Liver (tissue), 9 donors: ENCODE data around the gene CPNE8. TPM values are rescaled to one million over a fixed set of nuclear protein-coding genes. Genes with fewer than 3 reads are reported as not detected.

Experiments
- DNase-seq: peaks from one replicate; pipeline ENCODE4 v3.0.0-alpha.2; 2017; ENCODE audit warnings: low spot score
- H3K27ac ChIP-seq, 2 donors: one replicate each; pipeline ENCODE4 v1.7.0; 2013; ENCODE audit warnings: inconsistent platforms in 2 of 2, low read length in 2 of 2, control low read depth in 1 of 2, low read depth in 1 of 2, mild to moderate bottlenecking in 1 of 2
- H3K27me3 ChIP-seq, 4 donors: one replicate each; pipeline versions ENCODE4 v1.6.1 to v1.7.0; 2013; ENCODE audit warnings: low read length in 3 of 4, inconsistent platforms in 1 of 4, mild to moderate bottlenecking in 1 of 4, moderate library complexity in 1 of 4; ENCODE audit not compliant: control insufficient read depth in 4 of 4, insufficient read depth in 4 of 4
- H3K36me3 ChIP-seq, 4 donors: one replicate each; pipeline versions ENCODE4 v1.6.1 to v1.7.0; 2013; ENCODE audit warnings: low read length in 3 of 4, mild to moderate bottlenecking in 3 of 4, low read depth in 1 of 4, moderate library complexity in 1 of 4; ENCODE audit not compliant: control insufficient read depth in 4 of 4, insufficient read depth in 3 of 4
- H3K4me1 ChIP-seq, 4 donors: one replicate each; pipeline versions ENCODE4 v1.6.1 to v1.7.0; 2013; ENCODE audit warnings: low read length in 3 of 4, mild to moderate bottlenecking in 3 of 4, moderate library complexity in 1 of 4; ENCODE audit not compliant: control insufficient read depth in 4 of 4, insufficient read depth in 4 of 4
- H3K4me3 ChIP-seq, 3 donors: one replicate each; pipeline versions ENCODE4 v1.6.1 to v1.7.0; 2013; ENCODE audit warnings: low read length in 3 of 3, control low read depth in 1 of 3, low read depth in 1 of 3, mild to moderate bottlenecking in 1 of 3
- H3K9ac ChIP-seq, 2 donors: one replicate each; pipeline ENCODE4 v1.7.0; 2013; ENCODE audit warnings: low read length in 2 of 2, mild to moderate bottlenecking in 2 of 2, moderate library complexity in 2 of 2, control low read depth in 1 of 2, low read depth in 1 of 2
- H3K9me3 ChIP-seq, 4 donors: one replicate each; pipeline versions ENCODE4 v1.6.1 to v1.7.0; 2013; ENCODE audit warnings: low read length in 3 of 4; ENCODE audit not compliant: control insufficient read depth in 4 of 4
- FOXA1 ChIP-seq: IDR thresholded peaks from 2 replicates; pipeline ENCODE4 v1.6.1; 2016; ENCODE audit warnings: antibody characterized with exemption
- FOXA2 ChIP-seq: IDR thresholded peaks from 2 replicates; pipeline ENCODE4 v1.6.1; 2016; ENCODE audit warnings: antibody characterized with exemption
- HNF4G ChIP-seq: IDR thresholded peaks from 2 replicates; pipeline ENCODE4 v1.6.1; 2016; ENCODE audit warnings: antibody characterized with exemption
- JUND ChIP-seq, 2 donors: IDR thresholded peaks; 2 replicates each; pipeline ENCODE4 v1.6.1; 2016; ENCODE audit warnings: antibody characterized with exemption in 2 of 2
- NR2F2 ChIP-seq: IDR thresholded peaks from 2 replicates; pipeline ENCODE4 v1.6.1; 2016; ENCODE audit warnings: antibody characterized with exemption
- SP1 ChIP-seq: IDR thresholded peaks from 2 replicates; pipeline ENCODE4 v1.6.1; 2018; ENCODE audit warnings: antibody characterized with exemption, mild to moderate bottlenecking
- WGBS: extraction: QIAGEN DNeasy Blood & Tissue Kit; methylation state at CpG from one replicate; pipeline ENCODE4 v1.1.7; 2013; 5-methylcytosine and 5-hydroxymethylcytosine counted together
- polyA plus RNA-seq, 2 donors: library from polyadenylated mRNA; stranded (reverse) in 1 of 2; unstranded in 1 of 2; fragments of 200-250 nt in 1 of 2; fragments of >200 nt in 1 of 2; fragmentation: Nextera tagmentation in 1 of 2; extraction: Ambion mirVana in 1 of 2; gene quantifications; one replicate each; pipeline versions ENCODE4 v1.2.1 to v1.2.3, GENCODE V29; 2013 to 2015
- total RNA-seq, 2 donors: library from RNA; depleted of rRNA; stranded (reverse); fragments of >200 nt; gene quantifications; one replicate each; pipeline ENCODE4 v1.2.3, GENCODE V29; 2014
- TF ChIP-seq, protein P1 (sequence below): IDR thresholded peaks from 2 replicates; pipeline ENCODE4 v1.6.1; 2016; ENCODE audit warnings: antibody characterized with exemption
- TF ChIP-seq, protein P2 (sequence below): fragments of 150-350 bp; IDR thresholded peaks from 2 replicates; pipeline ENCODE4 v1.5.1; 2017; ENCODE audit warnings: improper control_type of control experiment, low read depth, low read length; ENCODE audit not compliant: missing input control
- TF ChIP-seq, protein P3 (sequence below): IDR thresholded peaks from 2 replicates; pipeline ENCODE4 v1.6.1; 2016; ENCODE audit warnings: antibody characterized with exemption, mild to moderate bottlenecking
- donor health status: healthy.
- donor health status: healthy.
- donor health status: healthy.
- donor health status: healthy.
- donor health status: healthy.

Gene CPNE8
- total and polyA plus RNA-seq, 4 donors, result 4.2 to 27.4 (median 10.9) TPM

DNA sequence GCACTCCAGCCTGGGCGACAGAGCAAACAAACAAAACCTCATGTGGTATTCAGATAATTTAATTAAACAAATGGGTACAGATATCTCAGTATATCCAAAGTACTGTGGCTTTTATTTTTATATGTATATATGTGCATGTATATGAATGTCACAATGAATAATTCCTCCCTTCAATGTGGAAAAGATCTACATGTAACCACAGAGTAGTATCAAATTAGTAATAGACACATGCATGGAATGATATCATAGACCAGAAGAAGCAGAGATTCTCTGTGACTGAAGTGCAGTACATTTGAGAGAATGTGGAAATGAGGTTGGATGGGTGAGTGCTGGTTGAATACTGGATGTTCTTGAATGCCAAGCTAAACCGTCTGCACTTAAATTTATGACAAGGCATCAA is 222.9 kb downstream of the CPNE8 start:
- no peak overlapping the region for H3K27ac ChIP-seq
- WGBS, result 95% methylated on average over 2 of the region's 2 CpGs
- no peaks in the 10 kb centered on the region for H3K9me3 ChIP-seq
- no peaks in the 10 kb centered on the region for H3K4me1 ChIP-seq
- no peaks in the 10 kb centered on the region for H3K27me3 ChIP-seq
- H3K9ac ChIP-seq, result no peak overlapping the region
- peaks cover 3 to 17% (median 8%) of the 10 kb centered on the region in 4 donors for H3K36me3 ChIP-seq
- DNase-seq, result no peak
- H3K4me3 ChIP-seq, result no peak overlapping the region
- TF ChIP-seq, protein P1, sequence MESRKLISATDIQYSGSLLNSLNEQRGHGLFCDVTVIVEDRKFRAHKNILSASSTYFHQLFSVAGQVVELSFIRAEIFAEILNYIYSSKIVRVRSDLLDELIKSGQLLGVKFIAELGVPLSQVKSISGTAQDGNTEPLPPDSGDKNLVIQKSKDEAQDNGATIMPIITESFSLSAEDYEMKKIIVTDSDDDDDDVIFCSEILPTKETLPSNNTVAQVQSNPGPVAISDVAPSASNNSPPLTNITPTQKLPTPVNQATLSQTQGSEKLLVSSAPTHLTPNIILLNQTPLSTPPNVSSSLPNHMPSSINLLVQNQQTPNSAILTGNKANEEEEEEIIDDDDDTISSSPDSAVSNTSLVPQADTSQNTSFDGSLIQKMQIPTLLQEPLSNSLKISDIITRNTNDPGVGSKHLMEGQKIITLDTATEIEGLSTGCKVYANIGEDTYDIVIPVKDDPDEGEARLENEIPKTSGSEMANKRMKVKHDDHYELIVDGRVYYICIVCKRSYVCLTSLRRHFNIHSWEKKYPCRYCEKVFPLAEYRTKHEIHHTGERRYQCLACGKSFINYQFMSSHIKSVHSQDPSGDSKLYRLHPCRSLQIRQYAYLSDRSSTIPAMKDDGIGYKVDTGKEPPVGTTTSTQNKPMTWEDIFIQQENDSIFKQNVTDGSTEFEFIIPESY, result no peak

DNA sequence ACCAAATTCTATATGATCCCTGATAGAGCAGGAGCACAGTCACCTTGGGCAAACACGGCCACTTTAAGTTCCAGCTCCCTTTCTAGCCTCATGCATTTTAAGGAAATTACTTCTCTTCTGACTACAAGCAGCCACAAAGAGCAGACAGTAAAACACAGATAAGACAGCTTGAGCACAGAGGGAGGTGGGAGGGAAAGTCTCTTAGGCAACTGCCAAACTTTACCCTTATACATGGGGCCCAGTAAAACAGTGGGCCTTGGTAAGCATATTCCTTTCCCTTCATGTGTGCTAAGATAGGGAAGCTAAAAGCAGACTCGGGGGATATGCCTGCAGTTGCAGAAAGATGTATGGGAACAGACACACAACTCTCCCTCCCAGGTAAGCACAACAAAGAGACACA is 235.9 kb downstream of the CPNE8 start:
- Histone ChIP-seq H3K27ac (no peak overlapping the region), H3K36me3 (peaks cover 1 to 19% (median 3%) of the 10 kb centered on the region in 4 donors), H3K4me1 (peaks cover 0 to 8% (median 3%) of the 10 kb centered on the region in 4 donors), H3K9ac (no peak overlapping the region), H3K27me3 (no peaks in the 10 kb centered on the region), H3K4me3 (no peak overlapping the region), H3K9me3 (no peaks in the 10 kb centered on the region)
- DNase-seq, result no peak
- WGBS, result 77% methylated on average over 2 of the region's 2 CpGs
- no peak for TF ChIP-seq FOXA1
- TF ChIP-seq, protein P1, result no peak
- no peak for TF ChIP-seq HNF4G
- TF ChIP-seq JUND (IDR thresholded peaks at IDR 0.05), result no peak
- no peak for TF ChIP-seq NR2F2

DNA sequence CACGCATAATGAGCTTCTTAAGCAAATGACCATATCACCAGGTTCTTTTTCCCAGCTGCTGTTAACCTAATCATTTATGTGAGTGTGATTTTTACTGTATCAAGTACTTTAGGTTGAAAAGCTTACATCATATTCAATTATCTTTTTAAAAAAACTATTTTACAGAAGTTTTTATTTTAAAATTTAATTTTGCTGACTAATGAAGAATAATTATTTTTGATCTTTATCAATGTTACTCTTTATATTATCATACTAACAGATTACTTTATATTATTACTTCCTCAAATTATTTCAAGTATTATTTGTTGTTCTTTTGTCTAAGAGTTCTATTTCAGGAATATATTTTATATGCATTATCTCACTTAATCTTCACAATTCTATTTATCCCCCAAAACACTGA is 236.3 kb downstream of the CPNE8 start:
- Histone ChIP-seq H3K9me3 (no peaks in the 10 kb centered on the region), H3K27me3 (no peaks in the 10 kb centered on the region)

More for the DNA sequence above, 236.3 kb downstream of the CPNE8 start:
- H3K36me3 ChIP-seq, result peaks cover under 1 to 14% (median 2%) of the 10 kb centered on the region in 4 donors
- TF ChIP-seq FOXA2, result no peak
- no peak for TF ChIP-seq NR2F2
- TF ChIP-seq, protein P2, sequence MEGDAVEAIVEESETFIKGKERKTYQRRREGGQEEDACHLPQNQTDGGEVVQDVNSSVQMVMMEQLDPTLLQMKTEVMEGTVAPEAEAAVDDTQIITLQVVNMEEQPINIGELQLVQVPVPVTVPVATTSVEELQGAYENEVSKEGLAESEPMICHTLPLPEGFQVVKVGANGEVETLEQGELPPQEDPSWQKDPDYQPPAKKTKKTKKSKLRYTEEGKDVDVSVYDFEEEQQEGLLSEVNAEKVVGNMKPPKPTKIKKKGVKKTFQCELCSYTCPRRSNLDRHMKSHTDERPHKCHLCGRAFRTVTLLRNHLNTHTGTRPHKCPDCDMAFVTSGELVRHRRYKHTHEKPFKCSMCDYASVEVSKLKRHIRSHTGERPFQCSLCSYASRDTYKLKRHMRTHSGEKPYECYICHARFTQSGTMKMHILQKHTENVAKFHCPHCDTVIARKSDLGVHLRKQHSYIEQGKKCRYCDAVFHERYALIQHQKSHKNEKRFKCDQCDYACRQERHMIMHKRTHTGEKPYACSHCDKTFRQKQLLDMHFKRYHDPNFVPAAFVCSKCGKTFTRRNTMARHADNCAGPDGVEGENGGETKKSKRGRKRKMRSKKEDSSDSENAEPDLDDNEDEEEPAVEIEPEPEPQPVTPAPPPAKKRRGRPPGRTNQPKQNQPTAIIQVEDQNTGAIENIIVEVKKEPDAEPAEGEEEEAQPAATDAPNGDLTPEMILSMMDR, result no peak
- TF ChIP-seq, protein P1, result no peak
- no peak for TF ChIP-seq SP1
- TF ChIP-seq, protein P3, sequence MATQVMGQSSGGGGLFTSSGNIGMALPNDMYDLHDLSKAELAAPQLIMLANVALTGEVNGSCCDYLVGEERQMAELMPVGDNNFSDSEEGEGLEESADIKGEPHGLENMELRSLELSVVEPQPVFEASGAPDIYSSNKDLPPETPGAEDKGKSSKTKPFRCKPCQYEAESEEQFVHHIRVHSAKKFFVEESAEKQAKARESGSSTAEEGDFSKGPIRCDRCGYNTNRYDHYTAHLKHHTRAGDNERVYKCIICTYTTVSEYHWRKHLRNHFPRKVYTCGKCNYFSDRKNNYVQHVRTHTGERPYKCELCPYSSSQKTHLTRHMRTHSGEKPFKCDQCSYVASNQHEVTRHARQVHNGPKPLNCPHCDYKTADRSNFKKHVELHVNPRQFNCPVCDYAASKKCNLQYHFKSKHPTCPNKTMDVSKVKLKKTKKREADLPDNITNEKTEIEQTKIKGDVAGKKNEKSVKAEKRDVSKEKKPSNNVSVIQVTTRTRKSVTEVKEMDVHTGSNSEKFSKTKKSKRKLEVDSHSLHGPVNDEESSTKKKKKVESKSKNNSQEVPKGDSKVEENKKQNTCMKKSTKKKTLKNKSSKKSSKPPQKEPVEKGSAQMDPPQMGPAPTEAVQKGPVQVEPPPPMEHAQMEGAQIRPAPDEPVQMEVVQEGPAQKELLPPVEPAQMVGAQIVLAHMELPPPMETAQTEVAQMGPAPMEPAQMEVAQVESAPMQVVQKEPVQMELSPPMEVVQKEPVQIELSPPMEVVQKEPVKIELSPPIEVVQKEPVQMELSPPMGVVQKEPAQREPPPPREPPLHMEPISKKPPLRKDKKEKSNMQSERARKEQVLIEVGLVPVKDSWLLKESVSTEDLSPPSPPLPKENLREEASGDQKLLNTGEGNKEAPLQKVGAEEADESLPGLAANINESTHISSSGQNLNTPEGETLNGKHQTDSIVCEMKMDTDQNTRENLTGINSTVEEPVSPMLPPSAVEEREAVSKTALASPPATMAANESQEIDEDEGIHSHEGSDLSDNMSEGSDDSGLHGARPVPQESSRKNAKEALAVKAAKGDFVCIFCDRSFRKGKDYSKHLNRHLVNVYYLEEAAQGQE, result no peak
- DNase-seq, result no peak
- no peak overlapping the region for H3K4me3 ChIP-seq
- WGBS, result 91% methylated on average over 1 of the region's 1 CpG
- H3K27ac ChIP-seq, result no peak overlapping the region
- H3K4me1 ChIP-seq, result peaks cover 0 to 8% (median 3%) of the 10 kb centered on the region in 4 donors
- no peak overlapping the region for H3K9ac ChIP-seq
